Uterus (tissue), 2 donors: ENCODE measurements around the gene ANKRD16.
"Not testable (repeated sequence)": the region's sequence is repeated elsewhere in the genome, so short reads cannot be mapped to it uniquely, and the experiment has no call there.

Source experiments
- CTCF ChIP-seq, 4 experiments: fragments of 200-600 bp in 2 of 4; fragments of 450-650 bp in 2 of 4; sonication (generic) in 2 of 4; IDR thresholded peaks; one replicate each; pipeline ENCODE4 v1.5.1; 2016 to 2019; ENCODE audit warnings: antibody characterized with exemption in 4 of 4, mild to moderate bottlenecking in 2 of 4, moderate library complexity in 1 of 4
- POLR2A ChIP-seq, 2 donors: fragments of 450-650 bp; IDR thresholded peaks; one replicate each; pipeline ENCODE4 v1.6.1; 2016; ENCODE audit warnings: antibody characterized with exemption in 2 of 2, mild to moderate bottlenecking in 1 of 2, moderate library complexity in 1 of 2

- not testable (repeated sequence) for TF ChIP-seq CTCF, POLR2A (IDR thresholded peaks at IDR 0.05)
Measured at GRCh38 chr10:5826511-5826910, 63.2 kb downstream of the ANKRD16 start.
